ENCODE results near the gene WDR41.

The WDR41 gene

DNA sequence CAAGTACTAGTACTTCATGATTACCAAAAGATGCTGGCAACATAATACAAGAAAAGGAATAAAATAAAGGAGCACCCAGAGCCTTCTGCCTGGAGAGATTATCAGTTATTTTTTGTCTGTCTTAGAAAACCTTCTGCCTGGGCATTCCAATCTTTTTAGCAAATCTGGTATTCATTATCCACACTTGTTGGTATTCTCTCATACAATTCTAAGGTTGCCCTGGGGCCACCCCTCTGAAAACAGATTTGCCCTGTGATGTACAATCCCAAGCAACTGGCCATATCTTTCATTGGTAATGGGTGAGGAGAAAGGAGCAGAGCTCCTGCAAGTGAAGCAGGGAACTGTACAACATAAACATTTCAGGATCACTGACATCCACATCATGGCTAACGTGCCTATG, 47.8 kb downstream of the WDR41 start:
- DNase-seq, result no peak

DNA sequence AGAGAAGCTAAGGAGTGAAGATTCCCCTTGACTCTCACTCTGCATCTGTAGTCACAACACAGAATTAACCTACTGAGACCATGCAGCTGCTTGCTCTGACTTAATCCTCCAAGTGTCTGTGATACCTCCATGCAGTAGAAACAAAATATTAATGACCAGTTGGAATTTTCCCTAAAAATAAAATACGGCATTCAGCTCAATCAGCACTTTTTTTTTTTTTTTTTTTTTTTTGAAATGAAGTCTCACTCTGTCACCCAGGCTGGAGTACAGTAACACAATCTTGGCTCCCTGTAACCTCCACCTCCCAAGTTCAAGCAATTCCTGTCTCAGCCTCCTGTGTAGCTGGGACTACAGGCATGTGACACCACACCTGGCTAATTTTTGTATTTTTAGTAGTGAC, 48.4 kb downstream of the WDR41 start:
- DNase-seq, result no peak

DNA sequence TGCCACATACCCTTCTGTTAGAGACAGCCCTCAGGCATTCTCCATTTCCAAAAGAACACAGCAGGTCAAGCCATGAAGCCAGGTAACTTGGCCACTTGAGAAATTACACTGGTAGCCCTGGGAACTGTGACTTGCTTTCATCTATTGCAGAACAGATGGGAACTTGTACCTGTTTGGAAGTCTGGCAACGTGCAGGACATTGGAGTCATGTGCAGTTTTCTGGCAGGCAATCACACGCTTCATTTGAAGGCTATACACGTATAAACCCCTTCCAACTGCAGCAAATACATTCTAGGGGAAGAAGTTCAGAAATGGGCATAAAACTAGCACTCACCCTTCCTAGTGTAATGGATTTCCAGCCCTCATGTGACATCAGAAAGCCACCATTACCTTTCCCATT, 54.0 kb downstream of the WDR41 start:
- no peak for DNase-seq

DNA sequence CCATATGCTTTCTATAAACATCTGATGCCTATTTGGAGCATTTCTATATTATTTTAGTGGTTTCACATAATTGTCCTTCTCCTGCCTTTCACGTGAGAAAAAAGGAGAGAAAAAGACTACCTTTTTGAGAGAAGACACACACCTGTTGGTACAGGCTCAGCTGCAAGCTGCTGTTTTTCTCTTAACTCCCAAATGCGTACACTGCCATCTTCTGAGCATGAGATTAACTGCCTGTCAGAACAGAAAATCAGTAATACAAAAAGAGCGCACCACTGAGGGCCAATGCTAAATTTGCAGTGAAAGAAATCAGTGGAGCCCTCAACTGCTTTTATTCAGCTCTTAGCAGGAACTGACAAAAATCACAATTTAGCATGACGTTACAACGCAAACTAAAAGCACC, 54.9 kb downstream of the WDR41 start:
- DNase-seq, result no peak

DNA sequence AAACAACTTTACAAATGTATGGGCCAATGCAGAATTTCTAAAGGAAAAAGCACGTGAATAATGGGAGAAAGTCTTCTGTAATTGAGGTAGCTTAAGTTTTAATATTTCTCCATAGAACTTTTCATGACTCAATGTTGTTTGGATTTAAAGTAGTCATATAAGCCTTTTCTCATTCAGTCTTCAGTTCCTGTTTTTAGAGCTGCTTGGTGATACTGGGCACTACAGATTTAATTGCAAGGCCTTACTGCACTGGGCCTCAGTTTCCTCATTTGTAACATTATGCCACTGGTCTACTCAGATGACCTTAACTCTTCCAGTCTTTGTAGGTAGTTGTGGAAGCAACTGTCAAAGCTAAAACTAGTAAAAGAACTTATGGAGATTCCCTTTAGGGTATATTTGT, 60.4 kb downstream of the WDR41 start:
- no peak for DNase-seq

DNA sequence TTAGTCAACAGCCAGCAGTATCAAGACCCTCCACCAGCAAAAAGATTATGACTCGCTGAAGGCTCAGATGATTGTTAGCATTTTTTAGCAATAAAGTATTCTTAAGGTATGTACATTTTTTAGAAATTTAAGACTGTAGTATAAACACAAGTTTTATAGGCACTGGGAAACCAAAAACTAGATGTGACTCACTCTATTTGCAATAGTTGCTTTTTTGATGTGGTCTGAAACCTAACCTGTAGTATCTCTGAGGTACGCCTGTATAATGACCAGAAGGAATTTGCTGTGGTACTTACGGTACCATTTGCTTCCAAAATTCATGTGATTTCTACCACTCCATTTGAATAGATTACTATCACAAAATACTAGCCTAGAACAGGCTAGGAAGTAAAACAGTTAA, 60.8 kb downstream of the WDR41 start:
- DNase-seq, result no peak

DNA sequence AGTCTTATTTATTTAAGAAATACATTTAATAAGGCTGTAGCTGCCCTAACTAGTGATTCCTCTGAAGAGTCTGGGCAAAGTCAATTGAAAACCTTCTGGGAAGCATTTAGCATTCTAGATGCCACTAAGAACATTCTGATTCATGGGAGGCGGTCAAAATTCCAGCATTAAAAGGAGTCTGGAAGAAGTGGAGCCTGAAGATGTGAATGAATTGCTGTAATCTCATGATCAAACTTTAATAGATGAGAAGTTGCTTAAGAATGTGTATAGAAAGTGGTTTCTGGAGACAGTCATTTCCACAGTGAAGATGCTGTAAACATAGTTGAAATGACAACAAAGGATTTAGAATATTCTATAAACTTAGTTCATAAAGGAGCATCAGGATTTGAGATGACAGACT, 61.4 kb downstream of the WDR41 start:
- DNase-seq, result no peak

DNA sequence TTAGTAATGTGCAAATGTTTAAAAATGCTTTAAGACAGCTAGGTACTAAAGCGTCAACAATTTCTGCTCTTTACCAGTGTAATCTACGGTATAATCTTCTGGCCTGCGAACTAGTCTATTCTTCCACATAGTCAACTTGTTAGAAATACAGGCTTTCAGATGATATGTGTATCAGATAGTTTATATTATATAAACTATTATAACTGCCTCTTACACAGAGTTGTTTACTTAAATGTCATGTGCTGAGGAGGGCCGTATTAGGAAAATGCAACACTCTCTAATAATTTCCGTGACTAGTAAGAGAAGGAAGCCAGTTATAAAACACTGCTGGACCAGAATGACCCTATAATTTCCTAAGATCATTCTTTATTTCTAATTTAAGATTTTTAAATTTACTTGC, 63.6 kb downstream of the WDR41 start:
- DNase-seq, result no peak

DNA sequence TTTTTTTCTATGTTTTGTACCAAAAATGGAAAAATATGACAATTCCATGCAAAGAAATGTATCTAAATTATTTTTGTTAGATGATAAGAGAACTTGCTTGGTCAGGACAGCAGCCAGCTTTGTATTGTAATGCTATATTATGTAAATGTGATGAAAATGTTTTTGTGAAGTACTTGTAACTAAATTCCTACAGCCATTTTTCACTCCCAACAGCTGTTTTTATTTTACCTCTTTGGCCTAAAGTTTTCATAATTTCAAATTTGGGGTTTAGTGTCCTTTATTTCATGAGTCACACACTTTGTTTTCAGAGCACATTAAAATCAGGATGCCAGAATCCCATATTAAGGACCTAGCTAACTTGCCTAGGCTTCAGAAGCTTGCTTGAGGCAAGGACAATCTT, 64.1 kb downstream of the WDR41 start:
- no peak for DNase-seq

DNA sequence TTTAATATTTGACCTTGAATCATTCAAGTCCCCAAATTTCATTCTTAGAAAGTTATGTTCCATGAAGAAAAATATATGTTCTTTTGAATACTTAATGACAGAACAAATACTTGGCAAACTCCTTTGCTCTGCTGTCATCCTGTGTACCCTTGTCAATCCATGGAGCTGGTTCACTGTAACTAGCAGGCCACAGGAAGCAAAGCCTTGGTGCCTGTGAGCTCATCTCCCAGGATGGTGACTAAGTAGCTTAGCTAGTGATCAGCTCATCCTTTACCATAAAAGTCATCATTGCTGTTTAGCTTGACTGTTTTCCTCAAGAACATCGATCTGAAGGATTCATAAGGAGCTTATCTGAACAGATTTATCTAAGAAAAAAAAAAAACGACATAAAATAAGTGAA, 65.4 kb downstream of the WDR41 start:
- DNase-seq, result no peak

DNA sequence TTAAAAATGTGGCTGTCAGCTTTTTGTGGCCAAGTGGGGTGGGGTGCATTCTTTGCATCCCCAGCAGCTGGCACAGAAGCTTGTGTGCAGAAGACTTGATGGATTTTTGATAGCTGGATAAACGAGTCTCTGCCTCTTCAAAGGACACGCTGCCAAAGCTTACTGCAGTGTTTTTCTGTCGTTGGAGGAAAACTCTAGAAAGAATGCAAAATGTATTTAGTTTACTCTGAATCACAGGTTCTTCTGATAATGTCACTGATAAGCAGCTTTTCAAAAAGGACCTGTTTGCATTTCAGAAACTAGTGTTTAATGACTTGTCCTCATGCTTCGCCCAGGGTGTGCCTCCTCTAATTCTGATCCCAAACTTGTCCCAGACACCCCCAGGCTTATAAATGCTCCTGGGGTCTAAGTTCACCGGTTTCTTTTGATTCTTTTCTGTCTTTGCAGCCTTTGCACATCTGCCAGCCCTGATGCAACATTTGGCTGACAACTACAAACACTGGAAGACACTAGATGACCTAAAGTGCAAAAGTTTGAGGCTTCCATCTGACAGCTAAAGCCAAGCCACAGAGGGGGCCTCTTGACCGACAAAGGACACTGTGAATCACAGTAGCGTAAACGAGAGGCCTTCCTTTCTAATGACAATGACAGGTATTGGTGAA, 66.0 kb downstream of the WDR41 start:
- DNase-seq, result no peak

DNA sequence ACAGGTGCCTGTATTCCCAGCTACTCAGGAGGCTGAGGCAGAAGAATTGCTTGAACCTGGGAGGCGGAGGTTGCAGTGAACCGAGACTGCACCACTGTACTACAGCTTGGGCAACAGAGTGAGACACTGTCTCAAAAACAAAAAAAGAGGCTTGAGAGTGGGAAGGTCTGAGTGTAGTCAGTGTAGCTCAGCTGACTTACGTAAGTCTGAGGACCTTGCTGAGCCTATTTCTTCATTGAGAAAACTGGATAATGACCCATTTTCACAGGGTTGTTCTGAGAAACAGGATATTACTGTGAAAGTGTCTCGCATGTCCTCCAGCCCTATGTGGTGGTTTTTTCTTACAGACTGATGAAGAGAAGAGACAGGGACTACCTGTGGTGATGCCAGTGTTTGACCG, 66.7 kb downstream of the WDR41 start:
- no peak for DNase-seq

DNA sequence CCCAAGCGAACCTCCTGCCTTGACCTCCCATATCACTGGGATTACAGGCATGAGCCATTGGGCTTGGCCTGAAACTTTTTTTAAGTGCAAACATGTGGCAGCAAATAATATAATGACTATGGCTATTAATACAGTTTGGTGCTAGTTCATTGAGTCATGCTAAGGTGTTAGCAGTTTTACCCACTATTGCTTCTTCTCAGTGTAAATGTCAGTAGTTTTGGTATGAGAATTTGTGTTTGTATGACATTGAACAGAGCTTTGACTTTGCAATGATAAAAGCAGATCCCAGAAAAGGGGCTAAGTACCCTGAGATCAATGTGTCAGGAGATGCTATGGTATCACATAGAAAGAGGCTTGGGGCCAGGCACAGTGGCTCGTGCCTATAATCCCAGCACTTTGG, 67.2 kb downstream of the WDR41 start:
- no peak for DNase-seq

DNA sequence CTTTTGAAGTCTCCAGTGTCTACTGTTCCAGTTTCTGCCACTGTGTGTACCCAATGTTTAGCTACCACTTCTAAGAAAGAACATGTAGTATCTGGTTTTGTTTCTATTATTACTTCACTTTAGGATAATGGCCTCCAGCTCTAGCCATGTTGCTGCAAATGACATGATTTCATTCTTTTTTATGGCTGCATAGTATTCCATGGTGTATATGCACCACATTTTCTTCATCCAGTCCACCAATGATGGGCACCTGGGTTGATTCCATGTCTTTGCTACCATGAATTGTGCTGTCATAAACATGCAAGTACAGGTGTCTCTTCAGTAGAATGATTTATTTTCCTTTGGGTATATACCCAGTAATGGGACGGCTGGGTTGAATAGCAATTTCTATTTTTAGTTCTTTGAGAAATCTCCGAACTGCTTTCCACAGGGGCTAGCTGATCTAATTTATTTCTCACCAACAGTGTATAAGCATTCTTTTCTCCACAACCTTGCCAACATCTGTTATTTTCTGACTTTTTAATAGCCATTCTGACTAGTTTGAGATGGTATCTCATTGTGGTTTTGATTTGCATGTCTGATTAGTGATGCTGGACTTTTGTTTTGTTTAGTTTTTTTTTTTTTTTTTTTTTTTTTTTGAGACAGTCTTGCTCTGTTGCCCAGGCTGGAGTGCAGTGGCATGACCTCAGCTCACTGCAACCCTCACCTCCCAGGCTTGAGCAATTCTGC, 68.9 kb downstream of the WDR41 start:
- DNase-seq, result no peak

DNA sequence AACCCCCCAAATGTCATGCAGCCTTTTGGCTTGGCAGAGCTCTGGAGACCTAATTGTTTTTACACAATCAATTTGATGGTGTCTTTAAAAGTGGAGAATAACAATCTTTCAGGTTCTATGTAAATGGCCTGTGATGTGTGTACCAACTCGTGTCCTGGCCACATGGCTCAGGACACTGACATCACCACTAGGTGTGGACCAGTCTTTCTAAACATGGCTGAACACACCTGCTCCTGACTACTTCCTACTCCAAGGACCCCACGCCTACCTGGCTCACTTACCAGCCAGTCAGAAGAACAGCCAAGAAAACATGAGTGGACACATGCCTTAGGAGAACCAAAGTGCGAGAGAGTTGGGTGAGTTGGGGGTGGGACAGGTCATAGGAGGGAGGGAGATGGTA, 71.2 kb downstream of the WDR41 start:
- no peak for DNase-seq

DNA sequence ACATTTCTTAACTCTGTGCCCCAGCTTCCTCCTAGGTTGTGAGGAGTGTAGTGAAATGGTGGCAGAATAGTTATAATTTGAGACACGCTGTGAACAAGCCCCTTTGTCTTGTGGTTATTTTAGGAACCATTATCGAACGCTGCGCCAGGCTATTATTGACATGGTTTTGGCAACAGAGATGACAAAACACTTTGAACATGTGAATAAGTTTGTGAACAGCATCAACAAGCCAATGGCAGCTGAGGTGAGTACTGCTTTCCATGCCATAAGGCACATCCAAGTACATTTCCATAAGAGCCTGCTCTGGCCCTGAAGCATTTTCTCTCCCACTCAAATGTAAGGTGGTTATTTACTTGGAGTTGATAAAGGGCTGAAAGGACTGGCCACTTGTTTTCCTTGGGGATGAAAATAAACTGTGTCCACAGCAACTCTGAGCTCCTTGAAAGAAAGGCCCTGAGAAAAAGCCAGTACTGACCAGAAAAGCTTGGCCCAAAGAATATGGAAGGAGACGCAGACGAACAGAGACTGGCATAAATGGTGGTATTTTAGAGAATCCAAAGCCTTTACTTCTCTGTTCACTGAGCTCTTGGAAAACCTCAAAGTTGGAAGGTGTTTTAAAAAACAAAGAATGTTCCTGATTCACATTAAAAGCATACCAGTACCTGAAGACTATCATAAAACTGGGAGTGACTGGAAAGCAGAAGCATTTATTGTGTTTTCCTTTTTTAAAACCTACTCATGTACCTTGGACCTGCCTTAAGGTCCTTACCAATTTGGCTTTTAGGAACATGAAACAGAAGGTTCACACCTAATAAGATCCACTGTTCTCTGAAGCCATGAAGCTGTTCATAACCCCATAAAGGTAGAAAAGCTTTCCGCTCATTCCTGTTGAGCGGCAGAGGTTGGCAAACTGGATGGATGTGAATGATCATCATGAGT, 72.2 kb downstream of the WDR41 start:
- no peak for DNase-seq

DNA sequence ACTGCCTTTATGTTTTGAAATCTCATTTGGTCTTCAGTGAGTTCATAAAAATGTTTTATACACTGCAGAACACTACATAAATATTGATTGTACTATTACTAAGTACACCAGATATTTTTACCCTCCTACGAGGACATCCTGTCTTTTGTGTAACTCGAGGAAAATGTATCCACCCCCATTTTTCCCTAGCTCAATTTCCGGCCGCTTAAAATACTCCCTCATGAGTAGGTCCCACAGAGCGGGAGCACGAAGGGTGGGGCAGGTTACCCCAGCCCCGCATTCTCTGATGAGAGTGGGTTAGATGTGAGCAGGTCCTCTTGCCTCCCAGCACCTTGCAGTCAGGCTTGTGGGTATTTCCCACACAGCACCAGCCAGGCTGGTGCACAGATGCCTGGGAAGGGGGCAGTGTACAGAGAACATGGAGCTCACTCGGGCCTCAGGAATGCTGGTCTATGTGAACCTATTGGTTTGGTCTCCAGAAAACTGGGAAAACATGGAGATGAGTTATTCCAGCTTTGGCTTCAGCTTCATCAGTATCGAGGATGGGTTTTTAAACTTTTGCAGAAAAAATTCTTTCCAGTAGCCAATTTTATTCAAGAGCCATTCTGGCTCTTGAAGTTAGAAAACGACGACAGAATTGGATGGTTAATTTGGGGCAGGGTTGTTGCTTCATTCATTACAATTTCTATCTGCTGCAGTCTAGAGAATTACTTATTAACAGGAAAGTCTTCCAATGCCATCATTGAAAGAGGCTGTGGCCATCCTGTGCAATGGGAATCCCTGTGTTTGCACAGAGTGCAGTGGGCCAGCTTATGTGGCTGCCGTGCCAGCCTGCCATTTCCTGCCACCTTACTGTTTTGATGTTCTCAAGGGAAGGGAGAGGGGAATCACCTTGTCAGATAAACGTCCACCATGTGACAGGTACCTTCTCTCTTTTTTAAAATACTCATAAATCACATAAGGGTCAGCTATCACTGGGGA, 73.2 kb downstream of the WDR41 start:
- no peak for DNase-seq

DNA sequence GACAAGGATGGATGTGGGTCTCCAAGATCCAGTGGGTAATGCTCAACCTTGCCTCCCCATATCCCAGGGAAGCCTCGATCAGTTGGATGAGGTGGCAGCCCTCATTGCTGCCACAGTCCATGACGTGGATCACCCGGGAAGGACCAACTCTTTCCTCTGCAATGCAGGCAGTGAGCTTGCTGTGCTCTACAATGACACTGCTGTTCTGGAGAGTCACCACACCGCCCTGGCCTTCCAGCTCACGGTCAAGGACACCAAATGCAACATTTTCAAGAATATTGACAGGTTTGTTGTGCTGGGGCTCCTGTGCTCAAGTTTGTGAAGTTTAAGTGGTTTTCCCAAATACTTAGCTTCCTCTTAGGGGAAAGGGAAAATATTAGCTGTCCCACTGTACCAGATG, 74.0 kb downstream of the WDR41 start:
- no peak for DNase-seq

DNA sequence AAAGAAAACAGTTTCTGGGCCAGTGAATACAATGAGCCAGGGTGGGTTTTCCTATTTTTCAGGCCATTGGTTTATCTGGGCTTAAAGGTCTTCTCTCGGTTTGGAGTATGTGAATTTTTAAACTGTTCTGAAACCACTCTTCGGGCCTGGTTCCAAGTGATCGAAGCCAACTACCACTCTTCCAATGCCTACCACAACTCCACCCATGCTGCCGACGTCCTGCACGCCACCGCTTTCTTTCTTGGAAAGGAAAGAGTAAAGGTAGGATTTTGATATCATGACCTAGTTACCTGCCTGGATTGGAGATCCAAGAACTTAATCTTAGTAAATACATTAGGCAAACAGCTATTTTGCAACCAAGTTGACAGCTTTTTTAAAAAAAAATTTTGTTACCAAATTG, 79.1 kb downstream of the WDR41 start:
- no peak for DNase-seq

DNA sequence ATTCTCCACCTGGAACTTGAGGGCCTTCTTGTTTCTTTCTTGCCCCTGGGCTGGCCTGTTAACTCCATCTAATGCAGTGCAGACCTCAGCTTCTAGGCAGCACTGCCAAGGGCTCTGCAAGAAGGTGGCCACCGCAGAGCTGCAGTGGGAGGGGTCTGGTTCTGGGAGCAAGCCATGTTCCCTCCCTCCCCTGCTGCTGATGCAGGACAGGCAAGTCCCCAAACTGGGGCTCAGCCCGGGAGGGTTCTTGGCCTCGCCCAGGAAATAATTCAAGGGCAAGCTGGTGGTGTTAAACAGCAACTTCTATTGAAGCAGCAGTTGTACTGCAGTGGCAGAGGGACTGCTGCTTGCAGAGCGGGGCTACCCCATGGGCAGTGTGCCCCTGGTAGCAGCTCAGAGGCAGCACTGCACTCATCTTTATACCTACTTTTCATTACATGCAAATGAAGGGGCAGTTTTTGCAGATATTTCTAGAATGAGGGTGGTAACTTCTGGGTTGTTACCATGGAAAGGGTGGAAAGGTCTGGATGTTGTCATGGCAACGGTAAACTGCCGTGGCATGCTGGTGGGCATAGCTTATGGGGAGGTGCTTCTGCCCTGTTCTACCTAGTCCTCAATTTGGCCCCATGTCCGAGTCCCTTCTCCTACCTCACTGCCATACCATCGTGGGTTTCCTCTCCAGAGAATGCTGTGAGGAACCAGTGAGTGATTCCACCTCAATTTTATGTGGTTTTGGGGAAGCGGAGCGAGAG, 82.1 kb downstream of the WDR41 start:
- no peak for DNase-seq

DNA sequence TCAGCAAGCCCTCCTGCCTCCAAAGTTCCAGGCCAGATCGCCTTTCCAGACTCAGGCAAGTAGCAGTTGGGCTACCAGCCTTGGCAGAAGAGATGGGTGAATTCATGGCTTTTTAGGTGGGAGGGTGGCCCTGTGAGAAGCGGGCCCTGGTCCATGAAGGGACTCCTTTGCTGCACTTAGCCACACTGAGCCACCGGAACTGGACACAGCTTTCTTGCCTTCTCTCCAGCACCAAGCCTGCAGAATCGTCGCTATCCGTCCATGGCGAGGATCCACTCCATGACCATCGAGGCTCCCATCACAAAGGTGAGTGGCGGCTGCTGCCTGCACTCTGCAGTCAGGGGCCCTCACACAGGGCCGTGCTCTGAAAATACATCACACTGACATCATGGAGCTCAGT, 85.0 kb downstream of the WDR41 start:
- DNase-seq, result no peak

DNA sequence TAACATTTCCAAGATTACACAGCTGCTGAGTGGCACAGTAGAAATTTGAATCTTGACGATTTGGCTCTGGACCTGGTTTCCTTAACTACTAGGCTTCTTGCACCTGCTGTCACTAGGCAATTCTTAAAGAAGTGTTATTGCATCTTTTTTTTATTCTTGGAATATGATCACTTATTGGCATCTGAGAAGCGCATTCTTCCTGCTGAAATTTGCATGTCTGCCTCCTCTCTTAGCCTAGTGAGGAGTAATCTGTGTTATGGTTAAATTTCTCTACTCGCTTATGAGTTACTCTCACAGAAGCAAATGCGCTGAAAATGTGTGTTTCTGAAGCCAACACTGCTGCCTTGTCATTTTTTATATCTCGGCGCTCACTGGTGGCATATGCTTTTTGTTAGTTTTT, 89.3 kb downstream of the WDR41 start:
- DNase-seq, result no peak

Data from activated T-cell treated with anti-CD3 and anti-CD28 coated beads for 4 hours (primary cell).